Karpas-422 (cell line): ENCODE measurements around the gene TBC1D19. TPM values are rescaled to one million over a fixed set of nuclear protein-coding genes. Genes with fewer than 3 reads are reported as not detected.
A peak's percentile ranks its signal among the peaks of the same experiment; 100 is the strongest.

Experiments
- DNase-seq: peaks from one replicate; pipeline ENCODE4 v3.0.0-alpha.2; 2015
- H2AFZ ChIP-seq: fragments of 200-600 bp; sonication (generic); 2 replicates; pipeline ENCODE4 v1.6.1; 2014; ENCODE audit warnings: antibody characterized with exemption, low read length, mixed read lengths
- H3K27ac ChIP-seq: fragments of 200-600 bp; sonication (generic); 2 replicates; pipeline ENCODE4 v1.5.1; 2014; ENCODE audit warnings: mild to moderate bottlenecking, low read length, moderate library complexity
- H3K27me3 ChIP-seq: fragments of 200-600 bp; sonication (generic); 2 replicates; pipeline ENCODE4 v1.6.1; 2014; ENCODE audit warnings: low read length, mixed read lengths
- H3K36me3 ChIP-seq: fragments of 200-600 bp; sonication (generic); 2 replicates; pipeline ENCODE4 v1.6.1; 2014; ENCODE audit warnings: low read length, mixed read lengths; ENCODE audit not compliant: insufficient read depth
- H3K4me1 ChIP-seq: fragments of 200-600 bp; sonication (generic); 2 replicates; pipeline ENCODE4 v1.6.1; 2014; ENCODE audit warnings: mild to moderate bottlenecking, low read length, mixed read lengths
- H3K4me2 ChIP-seq: fragments of 200-600 bp; sonication (generic); 2 replicates; pipeline ENCODE4 v1.6.1; 2014; ENCODE audit warnings: low read length, low read depth, mild to moderate bottlenecking; ENCODE audit not compliant: poor library complexity, severe bottlenecking
- H3K4me3 ChIP-seq: fragments of 200-600 bp; sonication (generic); 2 replicates; pipeline ENCODE4 v1.5.1; 2014; ENCODE audit warnings: mild to moderate bottlenecking, antibody characterized with exemption, low read length, mixed read lengths
- H3K79me2 ChIP-seq: fragments of 200-600 bp; sonication (generic); 2 replicates; pipeline ENCODE4 v1.6.1; 2014; ENCODE audit warnings: mild to moderate bottlenecking, low read length, mixed read lengths
- H3K9ac ChIP-seq: fragments of 200-600 bp; sonication (generic); 2 replicates; pipeline ENCODE4 v1.6.0; 2014; ENCODE audit warnings: low read length
- H3K9me2 ChIP-seq: fragments of 200-600 bp; sonication (generic), shearing (Covaris generic); replicated peaks from 2 replicates; pipeline ENCODE4 v1.6.0; 2014; ENCODE audit warnings: mild to moderate bottlenecking, low read length, moderate library complexity; ENCODE audit not compliant: insufficient read depth
- H3K9me3 ChIP-seq: fragments of 300-700, 200-600 bp; sonication (generic); 2 replicates; pipeline ENCODE4 v1.6.1; 2014; ENCODE audit warnings: low read length, mixed read lengths
- H4K20me1 ChIP-seq: fragments of 200-600 bp; sonication (generic); 2 replicates; pipeline ENCODE4 v1.6.1; 2014; ENCODE audit warnings: mild to moderate bottlenecking, antibody characterized with exemption, low read length, low read depth; ENCODE audit not compliant: insufficient read depth
- small RNA-seq: library from RNA; depleted of rRNA; stranded (forward); fragments of <200 nt; gene quantifications from one replicate; pipeline ENCODE3, GENCODE V24; 2014
- total RNA-seq: library from RNA; depleted of rRNA; stranded (reverse); fragments of >200 nt; shearing (Covaris generic); gene quantifications from 2 replicates; pipeline ENCODE4 v1.2.3, GENCODE V29; 2014; ENCODE audit warnings: low replicate concordance; rRNA removed

Gene TBC1D19
- total RNA-seq, 1 experiment from 2014 or later, result 14.1 TPM

GRCh38 chr4:26803211-26803861, 219.5 kb downstream of the TBC1D19 start:
- H4K20me1 ChIP-seq, result no peaks in the 10 kb centered on the region
- H3K4me1 ChIP-seq, result peaks cover 25% of the 10 kb centered on the region
- H3K9ac ChIP-seq, result no peak overlapping the region
- H3K27ac ChIP-seq, result no peak overlapping the region
- H3K36me3 ChIP-seq, result no peaks in the 10 kb centered on the region
- H2AFZ ChIP-seq, result no peak overlapping the region
- H3K4me2 ChIP-seq, result no peak overlapping the region
- no peaks in the 10 kb centered on the region for H3K27me3 ChIP-seq
- no peaks in the 10 kb centered on the region for H3K79me2 ChIP-seq
- no peak overlapping the region for H3K4me3 ChIP-seq
- H3K9me3 ChIP-seq, result no peaks in the 10 kb centered on the region
- no peak for DNase-seq
- no peaks in the 10 kb centered on the region for H3K9me2 ChIP-seq

DNA sequence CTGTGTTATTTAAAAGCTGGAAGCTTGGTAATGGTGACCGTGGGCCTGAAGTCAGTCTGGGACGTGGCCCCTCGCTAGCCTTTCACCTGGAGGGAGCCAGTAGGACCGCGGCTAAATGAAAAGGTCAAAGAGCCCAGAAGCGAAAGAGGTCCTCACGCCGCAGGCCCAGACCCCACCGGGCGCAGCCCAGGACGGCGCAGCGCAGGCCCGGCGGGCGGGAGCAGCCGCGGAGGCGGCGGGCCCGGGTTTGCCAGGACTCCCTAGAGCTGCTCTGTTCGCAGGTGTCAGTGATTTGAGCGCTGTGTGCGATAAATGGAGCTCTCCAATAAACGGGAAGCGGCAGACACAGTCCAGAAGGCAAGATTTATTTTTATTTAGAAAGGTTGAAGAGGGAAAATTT, 220.6 kb downstream of the TBC1D19 start:
- Histone ChIP-seq H3K4me2 (no peak overlapping the region), H3K4me1 (peaks cover 36% of the 10 kb centered on the region), H3K4me3 (no peak overlapping the region), H3K9me2 (no peaks in the 10 kb centered on the region), H3K79me2 (no peaks in the 10 kb centered on the region), H3K27me3 (no peaks in the 10 kb centered on the region), H4K20me1 (no peaks in the 10 kb centered on the region), H2AFZ (no peak overlapping the region), H3K9ac (no peak overlapping the region), H3K27ac (no peak overlapping the region), H3K9me3 (no peaks in the 10 kb centered on the region), H3K36me3 (no peaks in the 10 kb centered on the region)
- DNase-seq, result no peak

DNA sequence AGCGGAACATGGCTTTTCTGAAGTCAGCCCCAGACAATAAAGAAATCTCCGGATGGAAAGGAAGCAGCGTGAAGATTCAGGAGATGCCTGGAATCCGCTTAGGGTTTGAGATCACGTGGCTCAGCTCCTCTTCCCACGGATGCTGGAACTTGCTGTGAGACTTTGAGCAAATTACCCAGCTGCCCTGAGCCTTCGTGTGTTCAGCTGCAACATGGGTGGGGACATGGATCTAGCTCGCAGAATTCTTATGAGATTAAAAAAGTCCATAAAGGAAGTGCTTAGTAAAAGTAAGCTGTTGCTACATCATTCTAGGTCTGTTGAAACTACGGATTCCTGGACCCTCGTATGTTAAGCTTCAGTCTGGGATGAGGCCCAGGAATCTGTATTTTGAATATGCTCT, 221.0 kb downstream of the TBC1D19 start:
- H3K36me3 ChIP-seq, result no peaks in the 10 kb centered on the region
- H3K27me3 ChIP-seq, result no peaks in the 10 kb centered on the region
- no peak overlapping the region for H3K27ac ChIP-seq
- no peak overlapping the region for H3K4me2 ChIP-seq
- no peaks in the 10 kb centered on the region for H3K9me2 ChIP-seq
- H3K4me3 ChIP-seq, result no peak overlapping the region
- H3K4me1 ChIP-seq, result peaks cover 38% of the 10 kb centered on the region
- H3K9ac ChIP-seq, result no peak overlapping the region
- no peaks in the 10 kb centered on the region for H4K20me1 ChIP-seq
- no peak for DNase-seq
- no peaks in the 10 kb centered on the region for H3K79me2 ChIP-seq
- H3K9me3 ChIP-seq, result no peaks in the 10 kb centered on the region
- H2AFZ ChIP-seq, result no peak overlapping the region

Small RNA genes lying within 50 kb of the gene (small RNA-seq; reads per million reads assigned to genes)
- 0.55 reads per million, percentile 12 among the genes with 10 or more reads in this experiment for gene RF00284

Other genes starting within 250 kb of the TBC1D19 start
- not detected in 2 replicates for gene CCKAR, start 93.6 kb upstream of the TBC1D19 start, total RNA-seq